HEK293 (cell line): ENCODE results near the gene GNS.

Experiments
- BCL11A ChIP-seq: fragments of 450-650 bp; formaldehyde crosslinking; IDR thresholded peaks from 2 replicates; pipeline ENCODE4 v1.5.1; 2016; ENCODE audit warnings: low read depth, missing biosample characterization, missing genetic modification characterization
- FEZF1 ChIP-seq: fragments of 450-650 bp; formaldehyde crosslinking; IDR thresholded peaks from 2 replicates; pipeline ENCODE4 v1.5.1; 2016; ENCODE audit warnings: missing biosample characterization, missing genetic modification characterization
- GLIS1 ChIP-seq: fragments of 450-650 bp; formaldehyde crosslinking; IDR thresholded peaks from 2 replicates; pipeline ENCODE4 v1.5.1; 2016; ENCODE audit warnings: missing biosample characterization, missing genetic modification characterization
- KLF10 ChIP-seq: fragments of 450-650 bp; IDR thresholded peaks from 2 replicates; pipeline ENCODE4 v1.5.1; 2018; ENCODE audit warnings: missing biosample characterization, mild to moderate bottlenecking, missing genetic modification characterization
- KLF16 ChIP-seq: fragments of 450-650 bp; formaldehyde crosslinking; IDR thresholded peaks from 2 replicates; pipeline ENCODE4 v1.5.1; 2017; ENCODE audit warnings: missing biosample characterization, missing genetic modification characterization
- KLF7 ChIP-seq: fragments of 450-650 bp; formaldehyde crosslinking; IDR thresholded peaks from 2 replicates; pipeline ENCODE4 v1.5.1; 2016; ENCODE audit warnings: missing biosample characterization, missing genetic modification characterization, borderline replicate concordance
- OVOL3 ChIP-seq: fragments of 450-650 bp; formaldehyde crosslinking; IDR thresholded peaks from 2 replicates; pipeline ENCODE4 v1.5.1; 2016; ENCODE audit warnings: missing biosample characterization, missing genetic modification characterization
- REPIN1 ChIP-seq: fragments of 450-650 bp; formaldehyde crosslinking; IDR thresholded peaks from 2 replicates; pipeline ENCODE4 v1.5.1; 2017; ENCODE audit warnings: missing biosample characterization, missing genetic modification characterization, low read depth
- ZFP41 ChIP-seq: fragments of 450-650 bp; formaldehyde crosslinking; IDR thresholded peaks from 2 replicates; pipeline ENCODE4 v1.5.1; 2016; ENCODE audit warnings: missing biosample characterization, missing genetic modification characterization, borderline replicate concordance
- ZNF10 ChIP-seq: fragments of 450-650 bp; formaldehyde crosslinking; IDR thresholded peaks from 2 replicates; pipeline ENCODE4 v1.5.1; 2017; ENCODE audit warnings: missing biosample characterization, missing genetic modification characterization
- ZNF112 ChIP-seq: fragments of 450-650 bp; formaldehyde crosslinking; IDR thresholded peaks from 2 replicates; pipeline ENCODE4 v1.5.0; 2017; ENCODE audit warnings: missing biosample characterization, missing genetic modification characterization
- ZNF133 ChIP-seq: fragments of 450-650 bp; formaldehyde crosslinking; IDR thresholded peaks from 2 replicates; pipeline ENCODE4 v1.5.1; 2016; ENCODE audit warnings: missing biosample characterization, missing genetic modification characterization
- ZNF174 ChIP-seq: fragments of 450-650 bp; formaldehyde crosslinking; IDR thresholded peaks from 2 replicates; pipeline ENCODE4 v1.5.0; 2017; ENCODE audit warnings: missing biosample characterization, mild to moderate bottlenecking, missing genetic modification characterization
- ZNF19 ChIP-seq: fragments of 450-650 bp; formaldehyde crosslinking; IDR thresholded peaks from 2 replicates; pipeline ENCODE4; 2016; ENCODE audit warnings: missing biosample characterization, missing genetic modification characterization, low read depth
- ZNF37A ChIP-seq: fragments of 450-650 bp; IDR thresholded peaks from 2 replicates; pipeline ENCODE4 v1.5.1; 2018; ENCODE audit warnings: missing biosample characterization, missing genetic modification characterization
- ZNF423 ChIP-seq: fragments of 450-650 bp; formaldehyde crosslinking; IDR thresholded peaks from 2 replicates; pipeline ENCODE4 v1.5.1; 2016; ENCODE audit warnings: missing biosample characterization, missing genetic modification characterization
- ZNF521 ChIP-seq: fragments of 450-650 bp; formaldehyde crosslinking; IDR thresholded peaks from 2 replicates; pipeline ENCODE4 v1.5.1; 2017; ENCODE audit warnings: missing biosample characterization, mild to moderate bottlenecking, missing genetic modification characterization
- ZNF596 ChIP-seq: fragments of 450-650 bp; IDR thresholded peaks from 2 replicates; pipeline ENCODE4 v1.5.0; 2018; ENCODE audit warnings: missing biosample characterization, mild to moderate bottlenecking, missing genetic modification characterization, moderate library complexity
- ZNF600 ChIP-seq: fragments of 450-650 bp; formaldehyde crosslinking; IDR thresholded peaks from 2 replicates; pipeline ENCODE4 v1.5.1; 2016; ENCODE audit warnings: missing biosample characterization, missing genetic modification characterization
- ZNF701 ChIP-seq: fragments of 450-650 bp; formaldehyde crosslinking; IDR thresholded peaks from 2 replicates; pipeline ENCODE4 v1.5.1; 2016; ENCODE audit warnings: missing biosample characterization, missing genetic modification characterization
- ZSCAN23 ChIP-seq: fragments of 450-650 bp; formaldehyde crosslinking; IDR thresholded peaks from 2 replicates; pipeline ENCODE4 v1.5.1; 2016; ENCODE audit warnings: missing biosample characterization, missing genetic modification characterization
- TF ChIP-seq, protein P1 (sequence below): fragments of 450-650 bp; formaldehyde crosslinking; IDR thresholded peaks from 2 replicates; pipeline ENCODE4 v1.5.1; 2016; ENCODE audit warnings: missing biosample characterization, missing genetic modification characterization
- TF ChIP-seq, protein P2 (sequence below): fragments of 450-650 bp; formaldehyde crosslinking; IDR thresholded peaks from 2 replicates; pipeline ENCODE4 v1.5.1; 2016; ENCODE audit warnings: missing biosample characterization, missing genetic modification characterization
- TF ChIP-seq, protein P3 (sequence below): fragments of 450-650 bp; formaldehyde crosslinking; IDR thresholded peaks from 2 replicates; pipeline ENCODE4 v1.5.1; 2016; ENCODE audit warnings: missing biosample characterization, missing genetic modification characterization, borderline replicate concordance
- TF ChIP-seq, protein P4 (sequence below): fragments of 450-650 bp; formaldehyde crosslinking; IDR thresholded peaks from 2 replicates; pipeline ENCODE4 v1.5.1; 2016; ENCODE audit warnings: missing biosample characterization, missing genetic modification characterization, borderline replicate concordance
- TF ChIP-seq, protein P5 (sequence below): fragments of 450-650 bp; formaldehyde crosslinking; IDR thresholded peaks from 2 replicates; pipeline ENCODE4 v1.5.1; 2016; ENCODE audit warnings: missing biosample characterization, missing genetic modification characterization

GNS gene

DNA sequence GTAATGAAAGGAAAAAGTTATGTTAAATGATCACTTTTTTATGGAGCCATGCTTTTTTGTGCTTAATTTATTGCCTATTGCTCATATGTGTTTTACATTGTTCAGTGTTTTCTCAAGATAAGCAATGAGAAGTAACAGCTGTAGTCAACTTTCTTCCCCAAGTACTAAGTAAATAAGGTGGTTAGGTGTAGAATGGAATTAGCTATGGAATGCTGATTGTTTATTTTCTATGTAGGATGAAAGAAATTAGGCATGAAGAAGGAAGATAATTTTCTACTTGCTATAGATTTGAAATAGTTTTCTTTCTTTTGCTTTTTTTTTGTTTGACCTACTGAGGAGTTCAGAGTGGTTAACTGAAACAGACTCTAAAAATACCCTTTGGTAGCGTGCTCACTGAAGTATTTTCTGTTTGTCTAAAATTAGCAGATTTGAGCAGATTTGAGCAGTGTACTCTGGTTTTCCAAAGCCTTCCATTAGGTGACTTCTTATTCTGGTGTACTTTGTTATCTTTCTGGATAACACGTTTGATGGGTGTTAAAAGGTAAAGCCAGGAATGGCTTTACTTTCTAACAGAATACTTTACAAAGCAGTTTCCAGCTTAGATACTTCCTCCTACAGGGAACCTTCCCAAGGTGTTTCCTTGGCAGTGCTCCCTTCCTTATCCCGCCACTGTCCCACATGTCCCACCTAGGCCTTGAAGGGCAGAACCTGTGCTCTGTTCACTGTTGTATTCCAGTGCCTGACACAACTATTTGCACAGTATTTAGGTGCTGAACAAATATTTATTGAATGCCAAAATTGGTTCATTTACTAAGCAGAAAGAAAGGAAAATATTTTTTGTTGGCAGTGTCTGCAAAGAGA, 92.9 kb downstream of the GNS start (continued):
- TF ChIP-seq, protein P1, sequence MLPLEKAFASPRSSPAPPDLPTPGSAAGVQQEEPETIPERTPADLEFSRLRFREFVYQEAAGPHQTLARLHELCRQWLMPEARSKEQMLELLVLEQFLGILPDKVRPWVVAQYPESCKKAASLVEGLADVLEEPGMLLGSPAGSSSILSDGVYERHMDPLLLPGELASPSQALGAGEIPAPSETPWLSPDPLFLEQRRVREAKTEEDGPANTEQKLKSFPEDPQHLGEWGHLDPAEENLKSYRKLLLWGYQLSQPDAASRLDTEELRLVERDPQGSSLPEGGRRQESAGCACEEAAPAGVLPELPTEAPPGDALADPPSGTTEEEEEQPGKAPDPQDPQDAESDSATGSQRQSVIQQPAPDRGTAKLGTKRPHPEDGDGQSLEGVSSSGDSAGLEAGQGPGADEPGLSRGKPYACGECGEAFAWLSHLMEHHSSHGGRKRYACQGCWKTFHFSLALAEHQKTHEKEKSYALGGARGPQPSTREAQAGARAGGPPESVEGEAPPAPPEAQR: no peak
- TF ChIP-seq, protein P2, sequence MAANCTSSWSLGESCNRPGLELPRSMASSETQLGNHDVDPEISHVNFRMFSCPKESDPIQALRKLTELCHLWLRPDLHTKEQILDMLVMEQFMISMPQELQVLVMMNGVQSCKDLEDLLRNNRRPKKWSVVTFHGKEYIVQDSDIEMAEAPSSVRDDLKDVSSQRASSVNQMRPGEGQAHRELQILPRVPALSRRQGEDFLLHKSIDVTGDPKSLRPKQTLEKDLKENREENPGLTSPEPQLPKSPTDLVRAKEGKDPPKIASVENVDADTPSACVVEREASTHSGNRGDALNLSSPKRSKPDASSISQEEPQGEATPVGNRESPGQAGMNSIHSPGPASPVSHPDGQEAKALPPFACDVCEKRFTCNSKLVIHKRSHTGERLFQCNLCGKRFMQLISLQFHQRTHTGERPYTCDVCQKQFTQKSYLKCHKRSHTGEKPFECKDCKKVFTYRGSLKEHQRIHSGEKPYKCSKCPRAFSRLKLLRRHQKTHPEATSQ (tag by site-specific recombination): no peak
- TF ChIP-seq ZNF423 (no peak), ZNF174 (tag by site-specific recombination) (no peak), ZNF10 (tag by site-specific recombination) (0 out of 2 replicates have a peak, but pooled peaks have one; percentile 56), OVOL3 (peak; percentile 72; the same call in 1 of the 2 replicates), ZNF521 (tag by site-specific recombination) (no peak), ZNF112 (no peak), KLF10 (tag by site-specific recombination) (peak; percentile 52; the same call in 1 of the 2 replicates), ZNF19 (no peak), GLIS1 (no peak), ZNF37A (tag by site-specific recombination) (no peak), KLF16 (tag by site-specific recombination) (no peak), BCL11A (tag by site-specific recombination) (peak; percentile 63; the same call in 1 of the 2 replicates), ZNF133 (tag by site-specific recombination) (no peak), KLF7 (tag by site-specific recombination) (0 out of 2 replicates have a peak, but pooled peaks have one; percentile 41), ZNF600 (no peak), ZNF701 (no peak), ZSCAN23 (peak; percentile 74; the same call in 1 of the 2 replicates), REPIN1 (tag by site-specific recombination) (no peak), FEZF1 (tag by site-specific recombination) (peak; percentile 99), ZFP41 (no peak), ZNF596 (tag by site-specific recombination) (no peak)
- TF ChIP-seq, protein P3, sequence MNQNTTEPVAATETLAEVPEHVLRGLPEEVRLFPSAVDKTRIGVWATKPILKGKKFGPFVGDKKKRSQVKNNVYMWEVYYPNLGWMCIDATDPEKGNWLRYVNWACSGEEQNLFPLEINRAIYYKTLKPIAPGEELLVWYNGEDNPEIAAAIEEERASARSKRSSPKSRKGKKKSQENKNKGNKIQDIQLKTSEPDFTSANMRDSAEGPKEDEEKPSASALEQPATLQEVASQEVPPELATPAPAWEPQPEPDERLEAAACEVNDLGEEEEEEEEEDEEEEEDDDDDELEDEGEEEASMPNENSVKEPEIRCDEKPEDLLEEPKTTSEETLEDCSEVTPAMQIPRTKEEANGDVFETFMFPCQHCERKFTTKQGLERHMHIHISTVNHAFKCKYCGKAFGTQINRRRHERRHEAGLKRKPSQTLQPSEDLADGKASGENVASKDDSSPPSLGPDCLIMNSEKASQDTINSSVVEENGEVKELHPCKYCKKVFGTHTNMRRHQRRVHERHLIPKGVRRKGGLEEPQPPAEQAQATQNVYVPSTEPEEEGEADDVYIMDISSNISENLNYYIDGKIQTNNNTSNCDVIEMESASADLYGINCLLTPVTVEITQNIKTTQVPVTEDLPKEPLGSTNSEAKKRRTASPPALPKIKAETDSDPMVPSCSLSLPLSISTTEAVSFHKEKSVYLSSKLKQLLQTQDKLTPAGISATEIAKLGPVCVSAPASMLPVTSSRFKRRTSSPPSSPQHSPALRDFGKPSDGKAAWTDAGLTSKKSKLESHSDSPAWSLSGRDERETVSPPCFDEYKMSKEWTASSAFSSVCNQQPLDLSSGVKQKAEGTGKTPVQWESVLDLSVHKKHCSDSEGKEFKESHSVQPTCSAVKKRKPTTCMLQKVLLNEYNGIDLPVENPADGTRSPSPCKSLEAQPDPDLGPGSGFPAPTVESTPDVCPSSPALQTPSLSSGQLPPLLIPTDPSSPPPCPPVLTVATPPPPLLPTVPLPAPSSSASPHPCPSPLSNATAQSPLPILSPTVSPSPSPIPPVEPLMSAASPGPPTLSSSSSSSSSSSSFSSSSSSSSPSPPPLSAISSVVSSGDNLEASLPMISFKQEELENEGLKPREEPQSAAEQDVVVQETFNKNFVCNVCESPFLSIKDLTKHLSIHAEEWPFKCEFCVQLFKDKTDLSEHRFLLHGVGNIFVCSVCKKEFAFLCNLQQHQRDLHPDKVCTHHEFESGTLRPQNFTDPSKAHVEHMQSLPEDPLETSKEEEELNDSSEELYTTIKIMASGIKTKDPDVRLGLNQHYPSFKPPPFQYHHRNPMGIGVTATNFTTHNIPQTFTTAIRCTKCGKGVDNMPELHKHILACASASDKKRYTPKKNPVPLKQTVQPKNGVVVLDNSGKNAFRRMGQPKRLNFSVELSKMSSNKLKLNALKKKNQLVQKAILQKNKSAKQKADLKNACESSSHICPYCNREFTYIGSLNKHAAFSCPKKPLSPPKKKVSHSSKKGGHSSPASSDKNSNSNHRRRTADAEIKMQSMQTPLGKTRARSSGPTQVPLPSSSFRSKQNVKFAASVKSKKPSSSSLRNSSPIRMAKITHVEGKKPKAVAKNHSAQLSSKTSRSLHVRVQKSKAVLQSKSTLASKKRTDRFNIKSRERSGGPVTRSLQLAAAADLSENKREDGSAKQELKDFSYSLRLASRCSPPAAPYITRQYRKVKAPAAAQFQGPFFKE: no peak
- TF ChIP-seq, protein P4, sequence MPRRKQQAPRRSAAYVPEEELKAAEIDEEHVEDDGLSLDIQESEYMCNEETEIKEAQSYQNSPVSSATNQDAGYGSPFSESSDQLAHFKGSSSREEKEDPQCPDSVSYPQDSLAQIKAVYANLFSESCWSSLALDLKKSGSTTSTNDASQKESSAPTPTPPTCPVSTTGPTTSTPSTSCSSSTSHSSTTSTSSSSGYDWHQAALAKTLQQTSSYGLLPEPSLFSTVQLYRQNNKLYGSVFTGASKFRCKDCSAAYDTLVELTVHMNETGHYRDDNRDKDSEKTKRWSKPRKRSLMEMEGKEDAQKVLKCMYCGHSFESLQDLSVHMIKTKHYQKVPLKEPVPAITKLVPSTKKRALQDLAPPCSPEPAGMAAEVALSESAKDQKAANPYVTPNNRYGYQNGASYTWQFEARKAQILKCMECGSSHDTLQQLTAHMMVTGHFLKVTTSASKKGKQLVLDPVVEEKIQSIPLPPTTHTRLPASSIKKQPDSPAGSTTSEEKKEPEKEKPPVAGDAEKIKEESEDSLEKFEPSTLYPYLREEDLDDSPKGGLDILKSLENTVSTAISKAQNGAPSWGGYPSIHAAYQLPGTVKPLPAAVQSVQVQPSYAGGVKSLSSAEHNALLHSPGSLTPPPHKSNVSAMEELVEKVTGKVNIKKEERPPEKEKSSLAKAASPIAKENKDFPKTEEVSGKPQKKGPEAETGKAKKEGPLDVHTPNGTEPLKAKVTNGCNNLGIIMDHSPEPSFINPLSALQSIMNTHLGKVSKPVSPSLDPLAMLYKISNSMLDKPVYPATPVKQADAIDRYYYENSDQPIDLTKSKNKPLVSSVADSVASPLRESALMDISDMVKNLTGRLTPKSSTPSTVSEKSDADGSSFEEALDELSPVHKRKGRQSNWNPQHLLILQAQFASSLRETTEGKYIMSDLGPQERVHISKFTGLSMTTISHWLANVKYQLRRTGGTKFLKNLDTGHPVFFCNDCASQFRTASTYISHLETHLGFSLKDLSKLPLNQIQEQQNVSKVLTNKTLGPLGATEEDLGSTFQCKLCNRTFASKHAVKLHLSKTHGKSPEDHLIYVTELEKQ (tag by site-specific recombination): peak; percentile 57; the same call in 1 of the 2 replicates
- TF ChIP-seq, protein P5, sequence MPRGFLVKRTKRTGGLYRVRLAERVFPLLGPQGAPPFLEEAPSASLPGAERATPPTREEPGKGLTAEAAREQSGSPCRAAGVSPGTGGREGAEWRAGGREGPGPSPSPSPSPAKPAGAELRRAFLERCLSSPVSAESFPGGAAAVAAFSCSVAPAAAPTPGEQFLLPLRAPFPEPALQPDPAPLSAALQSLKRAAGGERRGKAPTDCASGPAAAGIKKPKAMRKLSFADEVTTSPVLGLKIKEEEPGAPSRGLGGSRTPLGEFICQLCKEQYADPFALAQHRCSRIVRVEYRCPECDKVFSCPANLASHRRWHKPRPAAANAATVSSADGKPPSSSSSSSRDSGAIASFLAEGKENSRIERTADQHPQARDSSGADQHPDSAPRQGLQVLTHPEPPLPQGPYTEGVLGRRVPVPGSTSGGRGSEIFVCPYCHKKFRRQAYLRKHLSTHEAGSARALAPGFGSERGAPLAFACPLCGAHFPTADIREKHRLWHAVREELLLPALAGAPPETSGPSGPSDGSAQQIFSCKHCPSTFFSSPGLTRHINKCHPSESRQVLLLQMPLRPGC: peak; percentile 96
